Activated CD8-positive, alpha-beta memory T cell treated with anti-CD3 and anti-CD28 coated beads, Interleukin-2, amount 10 ng/mL, durations not matched to agents 7 days and 5 days (primary cell): ENCODE results near the gene MTHFSD. TPM values are rescaled to one million over a fixed set of nuclear protein-coding genes. Genes with fewer than 3 reads are reported as not detected.
A peak's percentile ranks its signal among the peaks of the same experiment; 100 is the strongest.

Experiments
- ATAC-seq: fragments of 150-1000 bp; cut with Tn5 transposase; one replicate; pipeline ENCODE4 v1.10.0; 2021; ENCODE audit warnings: moderate library complexity
- CTCF ChIA-PET: fragments of 350-600 bp; sonication (Branson Sonifier 250); formaldehyde crosslinking; loops from one replicate; lab custom pipeline; 2021; ENCODE audit warnings: antibody characterized with exemption; lab: Charles Lee
- DNase-seq: peaks from one replicate; pipeline ENCODE4 v3.0.0-alpha.2; 2020
- H3K27ac Mint-ChIP-seq: one replicate; pipeline ENCODE4 v1.8.0; 2021; ENCODE audit warnings: mild to moderate bottlenecking, mixed read lengths
- H3K27me3 Mint-ChIP-seq: one replicate; pipeline ENCODE4 v1.8.0; 2021; ENCODE audit warnings: mixed read lengths
- H3K36me3 Mint-ChIP-seq: one replicate; pipeline ENCODE4 v1.8.0; 2021; ENCODE audit warnings: mild to moderate bottlenecking, mixed read lengths
- H3K4me1 Mint-ChIP-seq: one replicate; pipeline ENCODE4 v1.8.0; 2021; ENCODE audit warnings: mixed read lengths
- H3K4me3 Mint-ChIP-seq: one replicate; pipeline ENCODE4 v1.8.0; 2021; ENCODE audit warnings: mild to moderate bottlenecking, moderate library complexity, mixed read lengths
- H3K9me3 Mint-ChIP-seq: one replicate; pipeline ENCODE4 v1.8.0; 2022; ENCODE audit warnings: low read depth, mixed read lengths
- total RNA-seq, 2 experiments: library from RNA; stranded (reverse); gene quantifications; one replicate each; pipeline ENCODE4 v1.2.3, GENCODE V29; 2021

MTHFSD gene
- total RNA-seq, 2 experiments from 2014 or later = 23.2 to 25.3 TPM

DNA sequence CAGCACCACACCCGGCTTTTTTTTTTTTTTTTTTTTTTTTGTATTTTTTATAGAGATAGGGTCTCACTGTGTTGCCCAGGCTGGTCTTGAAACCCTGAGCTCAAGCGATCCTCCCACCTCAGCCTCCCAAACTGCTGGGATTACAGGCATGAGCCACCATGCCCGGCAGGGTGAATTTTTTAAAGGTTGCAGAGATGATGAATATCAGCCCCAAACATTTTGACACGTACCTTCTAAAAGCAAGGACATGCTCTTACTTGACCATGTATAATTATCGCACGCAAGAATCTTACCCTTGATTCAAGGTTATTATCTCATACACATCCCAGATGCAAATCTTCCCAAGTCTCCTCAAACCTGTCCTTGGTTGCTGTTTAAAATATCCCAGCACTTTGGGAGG, 7.3 kb upstream of the MTHFSD start:
- H3K4me1 Mint-ChIP-seq = peaks cover 9% of the 10 kb centered on the region
- no peak for ATAC-seq
- peaks cover 45% of the 10 kb centered on the region for H3K27me3 Mint-ChIP-seq
- H3K36me3 Mint-ChIP-seq = no peaks in the 10 kb centered on the region
- CTCF ChIA-PET = interaction anchor here (0.8 to 1.6 kb wide), 4 partner anchors 26 to 1074 kb away, joined by 3 to 5 read pairs (median 4); no protein-coding TSS in a partner anchor
- no peak overlapping the region for H3K4me3 Mint-ChIP-seq
- DNase-seq = no peak
- no peak overlapping the region for H3K27ac Mint-ChIP-seq
- no peaks in the 10 kb centered on the region for H3K9me3 Mint-ChIP-seq

DNA sequence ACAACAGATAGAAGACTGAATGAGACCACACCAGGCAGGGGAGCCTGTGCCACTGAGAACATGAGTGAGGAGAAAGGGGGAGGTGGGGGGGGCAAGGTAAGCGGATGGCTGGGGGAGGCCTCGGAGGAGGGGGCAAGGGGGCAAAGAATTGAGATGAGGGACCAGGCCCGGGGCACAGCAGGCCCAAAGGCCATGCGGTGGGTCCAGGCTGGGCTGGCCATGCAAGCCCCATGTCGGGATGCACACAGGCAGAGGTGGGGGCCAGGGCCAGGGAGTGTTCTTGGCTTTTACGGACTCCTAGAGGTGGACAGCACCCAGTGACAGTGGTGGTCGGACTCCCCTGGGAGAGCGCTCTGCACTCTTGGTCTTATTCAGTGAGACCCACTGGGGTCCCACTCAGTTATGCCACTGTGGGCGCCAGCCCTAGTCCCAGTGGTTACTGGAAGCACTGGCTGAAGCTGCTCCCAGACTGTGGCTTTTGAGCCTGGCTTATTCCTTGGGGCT, 4.8 kb upstream of the MTHFSD start:
- Mint-ChIP-seq H3K36me3 (no peaks in the 10 kb centered on the region), H3K27ac (no peak overlapping the region), H3K4me1 (peaks cover 15% of the 10 kb centered on the region), H3K4me3 (no peak overlapping the region), H3K27me3 (peaks cover 28% of the 10 kb centered on the region), H3K9me3 (no peaks in the 10 kb centered on the region)
- ATAC-seq (no peak), DNase-seq (no peak)
- CTCF ChIA-PET = no interaction called here

DNA sequence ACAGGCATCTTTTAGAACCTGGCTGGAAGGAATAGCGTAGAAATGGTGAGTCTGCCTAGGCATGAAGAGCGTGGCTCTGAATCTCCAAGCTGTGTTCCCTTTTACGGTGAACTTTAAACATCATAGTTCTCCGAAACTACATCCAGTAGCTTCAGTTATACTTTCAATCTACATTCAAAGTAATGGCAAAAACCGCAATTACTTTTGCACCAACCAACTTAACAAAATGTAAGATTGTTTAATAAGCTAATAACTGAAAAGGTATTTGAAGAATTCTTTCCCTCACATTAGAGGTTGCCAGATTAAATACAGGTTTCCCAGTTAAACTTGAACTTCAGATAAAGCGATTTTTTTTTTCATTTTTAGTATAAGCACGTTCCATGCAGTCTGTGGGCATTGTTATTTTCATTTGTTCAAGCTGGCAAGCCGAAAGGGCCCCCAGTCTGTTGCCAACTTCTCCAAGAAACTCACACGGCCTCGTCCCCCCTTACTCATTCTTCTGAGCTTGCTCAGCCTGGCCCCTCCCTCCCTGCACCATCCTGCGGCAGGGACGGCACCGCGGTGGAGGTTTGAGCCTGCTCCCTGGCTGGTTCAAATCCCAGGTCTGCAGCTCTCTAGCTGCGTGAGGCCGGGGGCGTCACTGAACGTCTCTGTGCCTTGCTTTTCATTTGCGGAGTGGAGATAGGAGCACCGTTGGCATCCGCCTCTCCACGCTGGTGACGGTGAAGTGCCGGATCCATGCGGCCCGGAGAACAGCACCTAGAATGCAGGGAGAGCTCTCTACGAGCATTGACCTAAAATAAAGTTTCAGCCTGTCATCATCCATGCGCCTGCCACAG, 3.5 kb upstream of the MTHFSD start:
- ATAC-seq (no peak), DNase-seq (no peak)
- CTCF ChIA-PET = interaction anchor here (0.6 kb wide), 1 partner anchor 821 kb away, joined by 5 read pairs; no protein-coding TSS in a partner anchor
- Mint-ChIP-seq H3K9me3 (no peaks in the 10 kb centered on the region), H3K4me1 (peaks cover 15% of the 10 kb centered on the region), H3K36me3 (peaks cover 5% of the 10 kb centered on the region), H3K4me3 (no peak overlapping the region), H3K27ac (no peak overlapping the region), H3K27me3 (peaks cover 15% of the 10 kb centered on the region)

DNA sequence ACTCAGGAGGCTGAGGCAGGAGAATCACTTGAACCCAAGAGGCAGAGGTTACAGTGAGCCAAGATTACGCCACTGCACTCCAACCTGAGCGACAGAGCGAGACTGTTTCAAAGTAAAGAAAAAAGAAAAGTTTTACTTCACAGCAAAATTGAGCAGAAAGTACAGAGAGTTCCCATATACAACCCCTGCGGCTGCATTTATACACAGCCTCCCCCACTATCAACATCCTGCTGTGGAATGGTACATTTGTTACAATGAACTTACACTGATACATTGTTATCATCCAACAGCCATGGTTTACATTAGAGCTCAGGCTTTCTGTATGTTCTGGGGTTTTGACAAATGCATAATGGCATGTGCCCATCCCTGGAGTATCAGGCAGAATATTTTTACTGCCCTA, 2.6 kb upstream of the MTHFSD start:
- ATAC-seq (no peak), DNase-seq (no peak)
- Mint-ChIP-seq H3K9me3 (no peaks in the 10 kb centered on the region), H3K27me3 (peaks cover 8% of the 10 kb centered on the region), H3K27ac (no peak overlapping the region), H3K36me3 (peaks cover 5% of the 10 kb centered on the region), H3K4me3 (no peak overlapping the region), H3K4me1 (peaks cover 14% of the 10 kb centered on the region)
- CTCF ChIA-PET = no interaction called here

DNA sequence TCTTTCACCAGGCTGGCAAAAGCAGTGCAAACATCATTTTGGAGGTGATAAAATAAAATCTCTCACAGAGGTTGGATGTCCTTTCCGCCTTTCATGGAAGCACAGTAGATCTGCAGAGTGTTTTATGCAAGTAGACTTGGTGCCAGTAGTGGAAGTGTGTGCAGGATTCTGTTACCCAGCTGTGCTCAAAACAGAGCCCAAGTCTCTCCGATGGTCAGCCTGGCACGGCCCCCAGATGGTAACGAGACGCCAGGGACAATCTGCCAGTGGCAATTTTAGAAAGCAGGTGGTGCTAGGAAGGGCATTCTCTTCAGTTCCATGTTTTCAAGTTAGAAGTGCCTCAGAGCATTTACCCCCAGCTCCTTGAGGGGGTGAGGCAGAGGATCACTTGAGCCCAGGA, 1.5 kb upstream of the MTHFSD start:
- Mint-ChIP-seq H3K27ac (no peak overlapping the region), H3K9me3 (no peaks in the 10 kb centered on the region), H3K4me3 (peak overlapping the region; percentile 5), H3K27me3 (peaks cover 4% of the 10 kb centered on the region), H3K36me3 (peaks cover 5% of the 10 kb centered on the region), H3K4me1 (peaks cover 15% of the 10 kb centered on the region)
- ATAC-seq = no peak
- no peak for DNase-seq
- CTCF ChIA-PET = no interaction called here

DNA sequence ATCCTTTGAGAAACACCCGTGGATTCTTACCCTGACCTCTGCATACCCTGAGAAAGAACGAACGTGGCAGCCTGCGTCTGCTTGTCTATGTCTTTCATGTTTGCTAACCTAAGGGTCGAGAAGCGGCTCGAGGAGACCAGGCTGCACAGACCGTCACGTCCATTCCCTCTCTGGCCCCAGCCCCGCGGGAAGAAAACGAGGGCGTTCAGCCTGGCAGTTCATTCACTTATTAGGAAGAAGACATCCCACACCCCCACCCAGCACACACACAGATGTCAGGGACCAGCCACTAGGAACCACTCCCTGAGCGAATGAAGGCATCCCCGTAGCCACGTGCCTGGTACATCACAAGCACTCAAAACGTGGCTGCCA, 655 bp upstream of the MTHFSD start:
- Mint-ChIP-seq H3K27ac (peak overlapping the region; percentile 98), H3K36me3 (peaks cover 7% of the 10 kb centered on the region), H3K4me3 (peak overlapping the region; percentile 84), H3K9me3 (no peaks in the 10 kb centered on the region), H3K4me1 (peaks cover 15% of the 10 kb centered on the region), H3K27me3 (peaks cover 4% of the 10 kb centered on the region)
- no peak for ATAC-seq
- CTCF ChIA-PET = interaction anchor here (1.0 kb wide), 1 partner anchor 9 kb away, joined by 3 read pairs; no protein-coding TSS in a partner anchor
- no peak for DNase-seq

DNA sequence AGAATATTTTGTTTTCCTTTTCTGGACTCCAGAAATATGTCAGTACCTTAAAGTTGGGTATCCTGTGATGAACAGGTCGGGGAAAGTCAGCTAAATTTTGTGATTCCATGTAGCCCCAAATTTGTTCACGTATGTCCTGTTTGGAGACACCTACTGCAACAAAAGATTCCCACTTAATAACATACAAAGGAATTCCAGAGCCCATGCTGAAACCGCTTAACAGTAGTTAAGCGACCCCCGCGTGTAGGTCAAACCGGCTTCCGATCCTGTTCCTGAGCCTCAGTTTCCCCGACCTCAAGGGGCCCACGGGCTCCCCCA, 477 bp downstream of the MTHFSD start:
- Mint-ChIP-seq H3K36me3 (peaks cover 7% of the 10 kb centered on the region), H3K9me3 (no peaks in the 10 kb centered on the region), H3K4me3 (peak overlapping the region; percentile 84), H3K4me1 (peaks cover 16% of the 10 kb centered on the region), H3K27ac (peak overlapping the region; percentile 98), H3K27me3 (peaks cover 4% of the 10 kb centered on the region)
- ATAC-seq (peak; percentile 4), DNase-seq (no peak)
- CTCF ChIA-PET = interaction anchor here (1.0 kb wide), 1 partner anchor 10 kb away, joined by 3 read pairs; no protein-coding TSS in a partner anchor

DNA sequence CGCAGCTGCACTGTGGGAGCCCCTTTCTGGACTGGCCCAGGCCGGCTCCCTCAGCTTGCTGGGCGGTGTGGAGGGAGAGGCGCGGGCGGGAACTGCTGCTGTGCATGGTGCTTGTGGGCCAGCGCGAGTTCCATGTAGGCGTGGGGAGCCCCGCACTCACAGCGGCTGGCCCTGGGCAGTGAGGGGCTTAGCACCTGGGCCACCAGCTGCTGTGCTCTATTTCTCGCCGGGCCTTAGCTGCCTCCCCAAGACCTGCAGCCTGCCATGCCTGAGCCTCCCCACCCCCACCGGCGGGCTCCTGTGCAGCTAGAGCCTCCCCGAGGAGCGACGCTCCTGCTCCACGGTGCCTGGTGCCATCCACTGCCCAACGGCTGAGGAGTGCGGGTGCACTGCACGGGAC, 1.7 kb downstream of the MTHFSD start:
- H3K27me3 Mint-ChIP-seq = peaks cover 4% of the 10 kb centered on the region
- peaks cover 7% of the 10 kb centered on the region for H3K36me3 Mint-ChIP-seq
- H3K4me1 Mint-ChIP-seq = peaks cover 19% of the 10 kb centered on the region
- no peak overlapping the region for H3K4me3 Mint-ChIP-seq
- ATAC-seq = no peak
- no peak for DNase-seq
- CTCF ChIA-PET = interaction anchor here (1.4 kb wide), 1 partner anchor 11 kb away, joined by 3 read pairs; no protein-coding TSS in a partner anchor
- H3K9me3 Mint-ChIP-seq = no peaks in the 10 kb centered on the region
- H3K27ac Mint-ChIP-seq = no peak overlapping the region

DNA sequence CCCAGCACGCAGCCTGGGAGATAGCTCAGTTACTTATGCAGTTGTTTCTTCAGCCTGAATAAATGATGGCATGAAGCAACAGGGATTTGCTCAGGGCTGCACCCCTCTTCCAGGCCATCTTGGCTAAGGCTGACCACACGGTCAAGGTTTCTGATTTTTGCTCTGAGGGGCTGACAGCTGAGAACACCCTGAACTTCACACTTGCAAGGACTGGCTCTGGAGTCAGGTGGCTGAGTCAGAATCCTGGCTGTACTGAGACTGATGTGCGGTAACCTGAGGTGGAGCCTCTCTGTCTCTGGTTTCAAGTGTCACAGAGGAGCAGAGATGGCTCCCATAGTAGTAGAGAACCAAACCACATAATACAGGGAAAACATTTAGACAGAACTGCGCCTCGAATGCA, 4.8 kb downstream of the MTHFSD start:
- DNase-seq (no peak), ATAC-seq (no peak)
- Mint-ChIP-seq H3K27ac (no peak overlapping the region), H3K9me3 (no peaks in the 10 kb centered on the region), H3K4me1 (peaks cover 14% of the 10 kb centered on the region), H3K4me3 (no peak overlapping the region), H3K36me3 (peaks cover 13% of the 10 kb centered on the region), H3K27me3 (no peaks in the 10 kb centered on the region)
- CTCF ChIA-PET = interaction anchor here (1.4 to 2.0 kb wide), 2 partner anchors 31 to 729 kb away, joined by 3 to 5 read pairs; no protein-coding TSS in a partner anchor

DNA sequence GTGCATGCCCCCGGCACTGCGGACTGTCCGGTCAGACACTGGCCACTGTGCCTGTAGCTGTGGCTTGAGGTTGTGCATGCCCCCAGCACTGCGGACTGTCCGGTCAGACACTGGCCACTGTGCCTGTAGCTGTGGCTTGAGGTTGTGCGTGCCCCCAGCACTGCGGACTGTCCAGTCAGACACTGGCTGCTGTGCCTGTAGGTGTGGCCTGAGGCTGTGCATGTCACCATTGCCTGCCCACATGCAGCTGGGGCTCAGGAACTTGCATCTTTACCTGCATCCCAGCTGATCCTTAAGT, 5.2 kb downstream of the MTHFSD start:
- Mint-ChIP-seq H3K27me3 (no peaks in the 10 kb centered on the region), H3K36me3 (peaks cover 16% of the 10 kb centered on the region), H3K4me1 (peaks cover 13% of the 10 kb centered on the region), H3K4me3 (no peak overlapping the region), H3K27ac (no peak overlapping the region), H3K9me3 (no peaks in the 10 kb centered on the region)
- ATAC-seq (no peak), DNase-seq (no peak)
- CTCF ChIA-PET = interaction anchor here (0.9 to 2.0 kb wide), 3 partner anchors 30 to 729 kb away, joined by 3 to 5 read pairs (median 3); no protein-coding TSS in a partner anchor

DNA sequence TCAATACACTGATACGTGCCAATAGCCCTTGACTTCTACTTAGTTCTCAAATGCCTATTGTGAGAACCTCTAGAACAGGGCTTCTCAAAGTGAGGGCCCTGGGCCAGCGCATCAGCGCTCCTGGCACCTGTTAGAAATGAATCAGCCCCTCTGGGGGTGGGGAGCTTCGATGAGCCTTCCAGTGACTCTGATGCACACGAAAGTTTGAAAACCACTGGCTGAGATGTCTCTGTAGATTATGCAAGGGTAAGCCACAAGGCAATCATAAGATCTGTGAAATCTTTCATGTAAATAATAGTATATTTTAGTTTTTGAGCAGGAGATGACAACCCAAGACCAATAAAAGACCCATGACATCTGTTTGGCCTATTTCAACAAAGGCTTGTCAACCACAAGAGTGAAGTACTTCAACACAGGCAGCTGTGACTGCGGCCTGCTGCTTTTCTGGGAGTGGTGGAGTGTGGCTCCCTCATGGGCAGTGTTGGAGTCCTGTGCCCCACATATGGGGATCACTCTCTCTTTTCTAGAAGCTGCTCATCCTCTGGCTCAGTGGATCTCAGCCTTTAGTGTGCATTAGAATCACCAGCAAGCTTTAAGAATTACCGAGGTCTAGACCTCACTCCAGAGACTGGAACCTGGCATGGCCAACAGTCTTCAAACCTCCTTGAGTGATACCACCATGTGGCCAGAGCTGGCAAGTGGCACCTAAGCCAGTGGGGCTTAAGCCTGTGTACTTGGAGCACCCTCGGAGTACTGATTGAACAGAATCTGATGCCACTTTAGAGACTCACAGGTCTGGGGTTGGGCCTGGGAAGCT, 5.8 kb downstream of the MTHFSD start:
- DNase-seq = peak; percentile 50
- H3K9me3 Mint-ChIP-seq = no peaks in the 10 kb centered on the region
- CTCF ChIA-PET = interaction anchor here (0.9 to 2.0 kb wide), 2 partner anchors 32 to 728 kb away, joined by 3 to 5 read pairs; no protein-coding TSS in a partner anchor
- peak overlapping the region; percentile 3 for H3K27ac Mint-ChIP-seq
- no peak overlapping the region for H3K4me3 Mint-ChIP-seq
- H3K27me3 Mint-ChIP-seq = no peaks in the 10 kb centered on the region
- ATAC-seq = peak; percentile 57
- peaks cover 19% of the 10 kb centered on the region for H3K36me3 Mint-ChIP-seq
- peaks cover 12% of the 10 kb centered on the region for H3K4me1 Mint-ChIP-seq

DNA sequence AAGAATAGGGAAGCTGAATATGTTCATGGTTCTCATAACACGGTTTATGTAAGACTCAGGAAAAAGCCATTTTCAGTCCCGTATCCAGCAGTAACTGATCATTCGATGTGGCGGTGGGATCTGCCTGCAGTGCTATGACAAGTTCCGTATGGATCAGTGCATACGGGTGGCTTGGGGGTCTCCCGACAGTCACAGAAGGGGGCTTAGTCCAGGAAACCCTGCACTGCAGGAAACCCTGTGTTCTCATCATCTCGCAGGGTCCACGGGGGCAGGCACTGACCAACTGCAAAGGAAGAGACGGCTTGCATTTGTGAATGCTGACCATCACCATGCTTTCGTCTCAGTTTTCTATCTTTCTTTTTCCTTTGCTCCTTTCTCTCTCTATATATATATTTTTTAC, 7.7 kb downstream of the MTHFSD start:
- Mint-ChIP-seq H3K27me3 (no peaks in the 10 kb centered on the region), H3K4me1 (peaks cover 4% of the 10 kb centered on the region), H3K36me3 (peaks cover 14% of the 10 kb centered on the region), H3K9me3 (no peaks in the 10 kb centered on the region), H3K27ac (no peak overlapping the region), H3K4me3 (no peak overlapping the region)
- CTCF ChIA-PET = no interaction called here
- DNase-seq = no peak
- no peak for ATAC-seq

DNA sequence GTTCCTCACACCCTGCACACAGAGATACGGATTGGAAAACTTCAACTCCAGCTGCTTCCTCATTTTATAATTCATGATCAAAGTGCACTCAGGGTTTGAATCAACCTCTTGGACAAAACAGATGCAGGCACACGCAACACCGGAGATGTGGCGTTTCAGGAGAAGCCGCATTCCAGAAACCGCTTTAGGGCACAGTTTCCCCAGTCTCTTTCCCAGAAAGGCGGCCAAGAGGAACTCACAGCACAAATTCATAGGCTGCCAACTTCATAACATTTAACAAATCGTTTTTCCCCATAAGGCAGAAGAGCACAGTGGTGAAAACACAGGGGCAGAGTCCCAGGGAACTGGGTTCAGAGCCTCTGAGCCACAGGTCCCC, 8.4 kb downstream of the MTHFSD start:
- CTCF ChIA-PET = no interaction called here
- Mint-ChIP-seq H3K27me3 (no peaks in the 10 kb centered on the region), H3K36me3 (peaks cover 14% of the 10 kb centered on the region), H3K4me3 (no peak overlapping the region), H3K9me3 (no peaks in the 10 kb centered on the region), H3K4me1 (peaks cover 4% of the 10 kb centered on the region), H3K27ac (no peak overlapping the region)
- no peak for DNase-seq
- ATAC-seq = no peak
